Type B pancreatic cell (in vitro differentiated cells): ENCODE measurements around the gene CMTM5. TPM values are rescaled to one million over a fixed set of nuclear protein-coding genes. Genes with fewer than 3 reads are reported as not detected.
"Not testable (repeated sequence)": the region's sequence is repeated elsewhere in the genome, so short reads cannot be mapped to it uniquely, and the experiment has no call there.

ENCODE experiments used
- DNase-seq: peaks from one replicate; pipeline ENCODE4 v3.0.0; 2021; ENCODE audit warnings: mixed read lengths; ENCODE audit not compliant: unreplicated experiment; ENCODE audit errors: extremely low spot score
- H3K27ac Mint-ChIP-seq: 2 replicates; pipeline ENCODE4 v1.8.0; 2021; ENCODE audit warnings: mild to moderate bottlenecking, mixed read lengths
- H3K27me3 Mint-ChIP-seq: 2 replicates; pipeline ENCODE4 v1.8.0; 2021; ENCODE audit warnings: mixed read lengths
- H3K36me3 Mint-ChIP-seq: 2 replicates; pipeline ENCODE4 v1.8.0; 2021; ENCODE audit warnings: mixed read lengths
- H3K4me1 Mint-ChIP-seq: one replicate; pipeline ENCODE4 v1.8.0; 2021; ENCODE audit warnings: mixed read lengths; ENCODE audit not compliant: unreplicated experiment
- H3K4me3 Mint-ChIP-seq: 2 replicates; pipeline ENCODE4 v1.8.0; 2021; ENCODE audit warnings: mild to moderate bottlenecking, mixed read lengths
- H3K9me3 Mint-ChIP-seq: 2 replicates; pipeline ENCODE4 v1.8.0; 2021; ENCODE audit warnings: mixed read lengths
- total RNA-seq: library from RNA; stranded (reverse); gene quantifications from 2 replicates; pipeline ENCODE4 v1.2.1, GENCODE V29; 2021; ENCODE audit warnings: low replicate concordance
- TF ChIP-seq, protein P1 (sequence below): fragments of 200-600 bp; sonication (generic); conservative IDR thresholded peaks from 2 replicates; pipeline ENCODE4 v1.5.0; 2021; ENCODE audit warnings: antibody characterized with exemption, mild to moderate bottlenecking

Gene CMTM5
- total RNA-seq, 1 donor from 2014 or later, result 0.19 TPM

DNA sequence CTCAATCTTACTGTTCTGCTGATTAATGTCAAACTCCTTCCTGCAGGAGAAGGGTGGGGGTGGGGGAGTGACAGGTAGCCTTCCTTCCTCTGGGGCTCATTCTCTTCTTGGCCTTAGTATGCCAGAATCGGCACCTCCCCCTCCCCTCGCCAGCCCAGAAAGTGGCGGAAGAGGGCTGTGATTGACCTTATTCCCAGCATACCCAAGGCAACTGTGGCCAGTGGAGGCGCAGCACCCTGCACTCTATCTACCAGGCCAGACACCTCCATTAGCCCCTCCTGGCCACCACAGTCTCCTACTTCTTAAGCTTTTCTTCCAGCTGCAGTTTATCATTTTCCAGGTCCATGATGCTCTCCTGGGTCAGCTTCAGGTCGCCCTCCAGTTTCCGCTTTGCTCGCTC is 15.8 kb downstream of the CMTM5 start:
- H3K36me3 Mint-ChIP-seq, result no peaks in the 10 kb centered on the region
- no peak overlapping the region for H3K27ac Mint-ChIP-seq
- peaks cover 3% of the 10 kb centered on the region for H3K9me3 Mint-ChIP-seq

DNA sequence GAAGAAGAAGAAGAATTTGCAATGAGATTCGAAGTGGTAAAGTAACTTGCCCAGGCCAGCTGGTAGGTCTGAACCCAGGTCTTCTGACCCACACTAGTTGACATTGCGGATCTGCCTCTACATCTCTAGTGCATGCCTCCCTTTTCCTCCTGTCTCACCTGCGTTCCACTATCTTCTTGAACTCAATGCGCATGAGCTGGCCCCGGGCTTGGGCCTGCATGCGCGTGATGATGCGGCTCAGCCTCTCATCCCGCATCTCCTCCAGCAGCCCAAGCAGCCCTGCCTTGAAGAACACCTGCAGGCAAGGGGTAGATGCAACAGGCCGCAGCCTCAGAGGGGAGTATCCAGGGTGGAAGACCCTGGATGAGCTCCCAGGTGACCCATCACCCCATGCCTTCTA is 19.3 kb downstream of the CMTM5 start:
- Mint-ChIP-seq H3K27me3 (peaks cover 10% of the 10 kb centered on the region), H3K9me3 (peaks cover 3% of the 10 kb centered on the region), H3K36me3 (no peaks in the 10 kb centered on the region), H3K4me3 (no peak overlapping the region), H3K4me1 (peaks cover 9% of the 10 kb centered on the region), H3K27ac (no peak overlapping the region)
- DNase-seq, result no peak
- TF ChIP-seq, protein P1, sequence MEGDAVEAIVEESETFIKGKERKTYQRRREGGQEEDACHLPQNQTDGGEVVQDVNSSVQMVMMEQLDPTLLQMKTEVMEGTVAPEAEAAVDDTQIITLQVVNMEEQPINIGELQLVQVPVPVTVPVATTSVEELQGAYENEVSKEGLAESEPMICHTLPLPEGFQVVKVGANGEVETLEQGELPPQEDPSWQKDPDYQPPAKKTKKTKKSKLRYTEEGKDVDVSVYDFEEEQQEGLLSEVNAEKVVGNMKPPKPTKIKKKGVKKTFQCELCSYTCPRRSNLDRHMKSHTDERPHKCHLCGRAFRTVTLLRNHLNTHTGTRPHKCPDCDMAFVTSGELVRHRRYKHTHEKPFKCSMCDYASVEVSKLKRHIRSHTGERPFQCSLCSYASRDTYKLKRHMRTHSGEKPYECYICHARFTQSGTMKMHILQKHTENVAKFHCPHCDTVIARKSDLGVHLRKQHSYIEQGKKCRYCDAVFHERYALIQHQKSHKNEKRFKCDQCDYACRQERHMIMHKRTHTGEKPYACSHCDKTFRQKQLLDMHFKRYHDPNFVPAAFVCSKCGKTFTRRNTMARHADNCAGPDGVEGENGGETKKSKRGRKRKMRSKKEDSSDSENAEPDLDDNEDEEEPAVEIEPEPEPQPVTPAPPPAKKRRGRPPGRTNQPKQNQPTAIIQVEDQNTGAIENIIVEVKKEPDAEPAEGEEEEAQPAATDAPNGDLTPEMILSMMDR, result no peak

More for the DNA sequence above, 15.8 kb downstream of the CMTM5 start:
- DNase-seq, result no peak
- Mint-ChIP-seq H3K27me3 (peaks cover 12% of the 10 kb centered on the region), H3K4me1 (no peaks in the 10 kb centered on the region), H3K4me3 (no peak overlapping the region)
- TF ChIP-seq, protein P1, result no peak

DNA sequence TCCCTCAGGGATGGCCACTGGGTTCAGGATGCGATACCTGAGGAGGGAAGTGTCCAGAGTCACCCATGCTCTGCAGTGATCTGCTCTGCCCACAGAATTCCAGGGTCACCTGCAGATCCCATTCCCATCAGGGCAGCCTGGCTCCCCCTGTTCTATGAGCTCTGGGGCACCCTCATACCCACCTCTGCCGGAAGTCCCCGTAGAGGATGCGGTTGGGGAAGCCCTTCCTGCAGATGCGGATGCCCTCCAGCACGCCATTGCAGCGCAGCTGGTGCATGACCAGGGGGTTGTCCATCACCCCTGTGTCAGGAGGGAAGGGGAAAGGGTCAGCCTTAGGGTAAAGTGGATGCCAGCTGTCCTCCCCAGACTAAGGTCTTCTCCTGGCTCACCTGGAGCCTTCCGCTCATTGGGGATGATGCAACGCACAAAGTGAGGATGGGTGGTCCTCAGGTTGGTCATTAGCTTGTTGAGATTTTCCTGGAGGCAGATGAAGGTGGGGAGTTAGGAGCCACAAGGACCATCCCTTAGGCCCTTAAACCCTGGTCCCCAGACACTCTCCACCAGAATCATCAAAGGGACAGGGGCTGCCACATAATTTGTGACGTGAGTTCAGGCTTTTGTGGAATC is 20.0 kb downstream of the CMTM5 start:
- Mint-ChIP-seq H3K9me3 (peaks cover 3% of the 10 kb centered on the region), H3K4me3 (no peak overlapping the region), H3K27ac (no peak overlapping the region), H3K4me1 (peaks cover 9% of the 10 kb centered on the region), H3K27me3 (peaks cover 10% of the 10 kb centered on the region), H3K36me3 (no peaks in the 10 kb centered on the region)
- no peak for DNase-seq
- TF ChIP-seq, protein P1, result no peak

DNA sequence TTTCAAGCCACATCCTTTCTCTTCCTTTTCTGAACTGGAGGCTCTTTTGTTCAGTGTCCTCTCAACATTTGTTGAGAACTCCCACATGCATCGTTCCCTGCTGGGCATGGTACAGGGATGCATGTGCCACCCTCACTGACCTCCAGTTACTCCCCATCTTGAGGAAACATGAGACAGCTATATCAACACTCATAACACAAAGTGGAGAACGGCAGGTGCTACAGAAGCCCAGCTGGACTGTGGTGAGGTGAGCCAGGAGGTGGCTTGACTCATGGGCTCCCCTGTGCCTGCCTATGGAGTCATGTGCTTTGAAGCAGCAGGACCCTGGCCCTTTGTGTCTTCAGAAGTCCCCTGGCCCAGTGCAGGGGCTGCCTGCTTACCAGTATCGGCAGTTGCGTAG is 21.5 kb downstream of the CMTM5 start:
- TF ChIP-seq, protein P1, result no peak
- Mint-ChIP-seq H3K4me3 (no peak overlapping the region), H3K27me3 (peaks cover 7% of the 10 kb centered on the region), H3K27ac (no peak overlapping the region), H3K4me1 (peaks cover 9% of the 10 kb centered on the region), H3K36me3 (no peaks in the 10 kb centered on the region), H3K9me3 (peaks cover 3% of the 10 kb centered on the region)
- no peak for DNase-seq

DNA sequence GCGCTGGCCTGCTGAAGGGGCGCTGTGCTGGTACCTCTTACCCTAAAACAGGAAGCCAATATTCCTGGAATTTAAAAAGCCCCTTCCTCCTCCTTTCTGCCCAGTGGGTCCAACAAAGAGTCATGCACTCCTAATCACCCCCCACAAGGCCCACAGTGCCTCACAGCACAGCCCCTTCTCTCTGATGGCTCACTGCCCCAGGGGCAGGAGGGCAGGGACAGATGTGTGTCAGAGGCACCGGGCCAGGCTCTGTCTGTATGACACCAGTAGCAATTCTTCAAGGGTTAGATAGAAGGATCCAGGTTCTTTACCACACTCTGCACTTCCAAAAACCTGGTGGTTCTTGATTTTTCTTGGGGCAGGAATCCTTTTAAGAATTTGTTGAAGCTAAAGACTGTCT is 22.3 kb downstream of the CMTM5 start:
- Mint-ChIP-seq H3K9me3 (no peaks in the 10 kb centered on the region), H3K27me3 (peaks cover 11% of the 10 kb centered on the region), H3K4me3 (no peak overlapping the region), H3K36me3 (no peaks in the 10 kb centered on the region), H3K4me1 (peaks cover 9% of the 10 kb centered on the region), H3K27ac (no peak overlapping the region)
- DNase-seq, result no peak
- TF ChIP-seq, protein P1, result no peak

DNA sequence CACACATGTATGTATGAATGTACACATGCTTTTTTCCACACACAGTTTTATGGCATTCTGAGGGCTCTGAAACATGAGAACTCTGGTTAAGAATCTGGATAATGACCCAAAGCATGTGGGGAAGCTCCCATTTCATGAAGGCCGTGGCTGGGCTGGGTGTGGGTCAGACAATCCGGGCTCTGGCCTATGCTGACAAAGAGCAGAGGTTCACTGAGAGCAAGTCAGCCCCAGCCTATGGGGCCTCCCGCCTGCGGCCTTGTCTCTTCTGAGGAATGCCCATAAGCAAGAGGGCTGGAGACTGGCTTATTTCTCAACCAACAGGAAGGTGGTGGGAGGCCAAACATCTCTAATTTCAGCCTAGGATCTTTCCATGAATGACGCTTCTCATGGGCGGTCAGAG is 22.7 kb downstream of the CMTM5 start:
- no peaks in the 10 kb centered on the region for H3K9me3 Mint-ChIP-seq
- TF ChIP-seq, protein P1, result no peak
- DNase-seq, result no peak
- H3K27ac Mint-ChIP-seq, result peak overlapping the region; percentile 51
- H3K4me3 Mint-ChIP-seq, result no peak overlapping the region
- peaks cover 9% of the 10 kb centered on the region for H3K4me1 Mint-ChIP-seq
- H3K36me3 Mint-ChIP-seq, result no peaks in the 10 kb centered on the region
- peaks cover 11% of the 10 kb centered on the region for H3K27me3 Mint-ChIP-seq

DNA sequence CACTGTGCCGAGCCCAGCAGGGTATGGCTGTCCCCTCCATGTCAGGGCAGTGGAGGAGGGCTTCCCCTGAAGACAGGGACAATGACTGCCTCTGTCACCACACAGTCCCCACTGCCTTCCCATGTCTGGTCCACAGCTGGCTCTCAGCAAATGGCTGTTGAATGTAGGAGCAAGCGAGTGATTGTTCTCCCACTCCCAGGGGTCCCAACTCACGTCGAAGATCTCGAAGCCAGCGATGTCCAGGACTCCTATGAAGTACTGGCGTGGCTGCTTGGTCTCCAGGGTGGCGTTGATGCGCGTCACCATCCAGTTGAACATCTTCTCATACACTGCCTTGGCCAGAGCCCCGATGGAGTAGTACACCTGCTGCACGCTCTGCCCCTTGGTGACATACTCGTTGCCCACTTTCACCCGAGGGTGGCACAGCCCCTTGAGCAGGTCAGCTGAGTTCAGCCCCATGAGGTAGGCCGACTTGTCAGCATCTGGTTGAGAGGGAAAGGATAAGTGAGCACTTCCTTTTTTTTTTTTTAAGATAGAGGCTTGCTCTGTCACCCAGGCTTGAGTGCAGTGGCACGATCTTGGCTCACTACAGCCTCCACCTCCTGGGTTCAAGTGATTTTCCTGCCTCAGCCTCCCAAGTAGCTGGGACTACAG is 23.8 kb downstream of the CMTM5 start:
- H3K27ac Mint-ChIP-seq, H3K4me1 Mint-ChIP-seq, DNase-seq, H3K4me3 Mint-ChIP-seq, H3K36me3 Mint-ChIP-seq, H3K9me3 Mint-ChIP-seq: not testable (repeated sequence)
- H3K27me3 Mint-ChIP-seq, result peaks cover 15% of the 10 kb centered on the region
